Adrenal gland (tissue), 5 donors: Measurements from ENCODE around the gene KHDC1L.

Source experiments
- CTCF ChIP-seq, 6 experiments: fragments of 450-650 bp in 4 of 6; fragments of 200-600 bp in 2 of 6; sonication (generic) in 1 of 6; IDR thresholded peaks; 1 replicate in 5 of 6; 2 replicates in 1 of 6; pipeline versions ENCODE4 v1.5.1 to v1.8.0; 2016 to 2021; ENCODE audit warnings: antibody characterized with exemption in 6 of 6, mild to moderate bottlenecking in 2 of 6, moderate library complexity in 1 of 6
- POLR2A ChIP-seq, 2 donors: fragments of 450-650 bp; IDR thresholded peaks; one replicate each; pipeline ENCODE4 v1.6.1; 2017; ENCODE audit warnings: antibody characterized with exemption in 2 of 2, mild to moderate bottlenecking in 2 of 2, moderate library complexity in 1 of 2
- donor health status: DM: no; HTN: no; CAD: no.

GRCh38 chr6:73262671-73263569 lies 37.6 kb upstream of the KHDC1L start, which contains the start of gene KHDC1:
- TF ChIP-seq POLR2A (IDR thresholded peaks at IDR 0.05): no peak
- no peak for TF ChIP-seq CTCF (IDR thresholded peaks at IDR 0.05)
